T1000 (cell line): Measurements from ENCODE around the gene GRAMD4.

Experiments used
- DNase-seq: peaks from one replicate; lab custom pipeline; 2025; ENCODE audit warnings: mixed read lengths; lab: John Stamatoyannopoulos, UW

GRAMD4 gene, protein sequence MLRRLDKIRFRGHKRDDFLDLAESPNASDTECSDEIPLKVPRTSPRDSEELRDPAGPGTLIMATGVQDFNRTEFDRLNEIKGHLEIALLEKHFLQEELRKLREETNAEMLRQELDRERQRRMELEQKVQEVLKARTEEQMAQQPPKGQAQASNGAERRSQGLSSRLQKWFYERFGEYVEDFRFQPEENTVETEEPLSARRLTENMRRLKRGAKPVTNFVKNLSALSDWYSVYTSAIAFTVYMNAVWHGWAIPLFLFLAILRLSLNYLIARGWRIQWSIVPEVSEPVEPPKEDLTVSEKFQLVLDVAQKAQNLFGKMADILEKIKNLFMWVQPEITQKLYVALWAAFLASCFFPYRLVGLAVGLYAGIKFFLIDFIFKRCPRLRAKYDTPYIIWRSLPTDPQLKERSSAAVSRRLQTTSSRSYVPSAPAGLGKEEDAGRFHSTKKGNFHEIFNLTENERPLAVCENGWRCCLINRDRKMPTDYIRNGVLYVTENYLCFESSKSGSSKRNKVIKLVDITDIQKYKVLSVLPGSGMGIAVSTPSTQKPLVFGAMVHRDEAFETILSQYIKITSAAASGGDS

DNA sequence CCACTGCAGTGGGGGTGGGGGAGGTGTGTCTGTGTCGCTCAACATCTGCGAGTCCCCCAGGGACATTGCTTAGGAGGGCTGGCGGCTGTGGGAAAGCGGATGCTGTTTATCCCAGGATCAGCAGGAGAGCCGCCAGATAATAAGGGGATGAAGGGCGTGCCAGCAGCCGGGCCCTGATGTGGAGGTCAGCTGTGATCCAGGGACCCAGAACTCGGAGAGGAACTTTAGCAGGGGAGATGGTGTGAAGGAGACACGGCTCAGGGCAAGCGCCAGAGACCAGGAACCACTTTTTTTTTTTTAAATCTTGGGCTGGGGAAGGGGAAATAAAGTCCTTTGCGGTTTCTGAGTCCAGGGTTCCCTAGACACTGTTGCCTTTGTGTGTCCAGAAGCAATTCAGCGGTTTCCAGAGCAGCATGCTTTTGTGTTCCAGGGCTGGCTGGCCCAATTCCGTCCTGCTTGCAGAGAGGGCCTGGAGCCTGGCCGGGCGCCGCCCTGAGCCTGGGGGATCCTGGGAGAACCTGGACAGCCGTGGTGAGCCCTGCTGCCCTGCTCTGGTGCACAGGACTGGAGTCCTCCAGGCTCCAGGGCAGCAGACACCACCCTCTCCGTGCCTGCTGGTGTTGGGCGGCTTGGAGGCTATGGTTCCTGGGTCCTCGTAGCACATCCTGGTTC, at the start of gene GRAMD4:
GRAMD4 (plus strand) TSS at position 557 of the 672 bp plus-strand sequence. CDS start 6,414 bp downstream, outside the sequence.
- DNase-seq, result no peak

DNA sequence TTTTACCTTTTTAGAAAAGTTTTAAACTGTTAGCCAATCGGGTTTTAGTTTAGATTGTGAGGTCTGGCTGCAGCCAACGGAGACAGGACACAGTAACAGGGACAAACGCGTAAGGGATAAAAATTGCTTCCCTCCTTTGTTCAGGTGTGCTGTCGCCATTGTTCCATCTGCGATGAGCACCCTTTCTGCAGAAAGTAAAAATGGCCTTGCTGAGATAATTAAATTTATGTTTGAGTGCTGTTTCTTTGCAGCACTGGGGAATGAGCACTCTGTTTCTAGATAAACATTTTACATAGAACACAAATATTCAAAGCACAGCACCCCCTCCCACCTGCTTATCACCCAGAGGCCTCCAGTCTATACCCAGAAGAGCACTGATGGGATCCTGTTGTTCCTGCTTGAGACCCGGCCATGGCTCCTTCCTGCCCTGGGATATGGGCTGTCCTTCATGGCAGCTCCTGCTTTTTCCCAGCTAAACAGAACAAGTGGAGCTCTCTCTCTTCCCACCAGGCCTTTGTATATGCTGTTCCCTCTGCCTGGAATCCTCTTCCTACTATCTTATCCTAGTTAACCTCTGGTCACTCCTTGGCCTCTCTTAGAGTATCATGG, 48.4 kb upstream of the GRAMD4 start:
- no peak for DNase-seq

DNA sequence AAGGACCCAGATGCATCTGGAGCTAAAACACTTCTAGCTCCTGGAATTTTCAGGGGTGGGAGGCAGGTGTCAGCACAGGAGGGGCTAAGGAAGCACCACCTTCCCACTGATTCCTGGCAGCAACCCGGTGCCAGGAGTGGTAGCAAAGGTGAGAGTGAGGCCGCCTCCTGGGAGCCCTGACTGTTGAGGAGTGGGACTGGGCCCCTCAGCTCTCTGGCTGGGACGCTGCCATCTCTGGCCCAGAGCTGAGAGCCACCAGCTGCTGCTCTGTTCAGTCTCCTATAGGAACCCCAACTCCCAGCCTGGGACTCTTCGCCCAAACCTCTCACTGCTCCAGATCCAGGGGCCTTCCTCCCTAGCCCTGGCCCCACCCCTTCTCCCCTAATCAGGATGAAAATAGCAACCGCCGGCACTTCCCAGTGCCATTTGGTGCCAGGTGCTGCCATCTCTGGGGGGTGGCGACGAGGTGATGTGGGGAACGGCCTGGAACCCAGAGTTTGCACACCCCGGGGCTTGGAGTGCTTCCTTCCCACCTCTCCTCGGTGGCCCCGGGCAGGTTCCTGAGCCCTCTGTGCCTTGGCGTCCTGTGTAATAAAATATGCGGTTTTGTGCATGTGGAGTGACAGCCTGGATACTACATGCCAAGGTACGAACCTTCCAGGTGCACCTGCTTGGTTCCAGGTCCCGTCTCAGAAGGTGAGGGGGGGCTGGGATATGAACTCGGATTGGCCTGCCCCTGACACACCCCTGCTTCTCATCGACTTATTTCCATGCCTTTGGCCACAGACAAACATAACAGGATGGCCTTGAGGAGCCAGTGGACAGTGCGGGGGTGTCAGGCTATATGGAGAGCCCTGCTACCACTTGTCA, 47.0 kb upstream of the GRAMD4 start:
- DNase-seq, result no peak

DNA sequence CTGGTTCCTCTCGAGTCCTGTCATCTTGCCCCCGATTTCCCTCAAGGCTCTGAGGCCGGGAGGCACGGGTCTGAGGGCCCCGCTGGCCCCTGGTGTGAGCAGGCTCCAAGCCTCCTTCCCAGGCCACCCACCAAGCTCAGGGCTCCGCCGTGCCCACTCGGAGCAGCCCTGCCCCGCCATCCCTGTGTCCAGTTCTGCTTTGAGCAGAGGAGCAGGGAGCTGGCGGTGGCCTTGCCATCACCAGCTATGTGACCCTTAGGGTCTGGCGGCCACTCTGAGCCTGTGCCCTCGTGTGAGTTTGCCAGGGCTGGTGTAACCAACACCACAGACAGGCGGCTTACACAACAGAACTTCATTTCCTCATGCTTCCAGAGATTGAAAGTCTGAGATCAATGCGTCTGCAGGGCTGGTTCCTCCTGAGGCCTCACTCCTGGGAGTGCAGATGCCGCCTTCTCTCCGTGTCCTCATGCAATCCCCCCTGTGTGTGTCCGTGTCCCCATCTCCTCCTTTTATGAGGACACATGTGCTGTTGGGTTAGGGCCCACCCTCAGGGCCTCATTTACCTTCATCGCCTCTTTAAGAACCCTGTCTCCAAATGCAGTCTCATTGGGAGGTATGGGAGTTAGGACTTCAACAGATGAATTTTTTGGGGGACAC, 46.3 kb upstream of the GRAMD4 start:
- DNase-seq, result no peak

DNA sequence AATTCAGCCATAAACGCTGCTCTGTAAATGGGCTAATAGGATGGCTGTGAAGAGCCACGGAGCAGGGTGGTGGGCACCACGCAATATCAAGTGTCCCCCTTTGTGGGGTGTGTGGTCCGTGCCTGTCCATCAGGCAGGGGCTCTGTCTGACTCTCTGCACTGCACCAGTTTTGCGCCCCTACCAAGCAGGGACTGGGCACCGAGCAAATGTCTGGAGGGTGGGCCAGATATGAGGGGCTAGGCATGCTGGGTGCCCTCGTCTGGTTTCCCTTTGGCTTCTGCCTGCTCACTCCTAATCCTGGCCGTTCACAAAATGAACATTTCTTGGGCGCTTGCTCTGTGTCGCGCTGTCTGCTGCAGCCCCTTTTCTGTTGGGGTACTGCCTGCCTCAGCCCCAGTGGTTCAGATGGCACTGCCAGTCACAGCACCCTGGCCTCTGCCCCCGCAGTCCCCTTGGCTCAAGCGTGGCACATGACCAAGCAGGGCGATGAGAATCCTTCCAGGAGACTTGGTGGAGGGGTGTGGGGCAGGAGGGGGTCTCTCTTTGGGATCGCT, 45.7 kb upstream of the GRAMD4 start:
- DNase-seq, result no peak

DNA sequence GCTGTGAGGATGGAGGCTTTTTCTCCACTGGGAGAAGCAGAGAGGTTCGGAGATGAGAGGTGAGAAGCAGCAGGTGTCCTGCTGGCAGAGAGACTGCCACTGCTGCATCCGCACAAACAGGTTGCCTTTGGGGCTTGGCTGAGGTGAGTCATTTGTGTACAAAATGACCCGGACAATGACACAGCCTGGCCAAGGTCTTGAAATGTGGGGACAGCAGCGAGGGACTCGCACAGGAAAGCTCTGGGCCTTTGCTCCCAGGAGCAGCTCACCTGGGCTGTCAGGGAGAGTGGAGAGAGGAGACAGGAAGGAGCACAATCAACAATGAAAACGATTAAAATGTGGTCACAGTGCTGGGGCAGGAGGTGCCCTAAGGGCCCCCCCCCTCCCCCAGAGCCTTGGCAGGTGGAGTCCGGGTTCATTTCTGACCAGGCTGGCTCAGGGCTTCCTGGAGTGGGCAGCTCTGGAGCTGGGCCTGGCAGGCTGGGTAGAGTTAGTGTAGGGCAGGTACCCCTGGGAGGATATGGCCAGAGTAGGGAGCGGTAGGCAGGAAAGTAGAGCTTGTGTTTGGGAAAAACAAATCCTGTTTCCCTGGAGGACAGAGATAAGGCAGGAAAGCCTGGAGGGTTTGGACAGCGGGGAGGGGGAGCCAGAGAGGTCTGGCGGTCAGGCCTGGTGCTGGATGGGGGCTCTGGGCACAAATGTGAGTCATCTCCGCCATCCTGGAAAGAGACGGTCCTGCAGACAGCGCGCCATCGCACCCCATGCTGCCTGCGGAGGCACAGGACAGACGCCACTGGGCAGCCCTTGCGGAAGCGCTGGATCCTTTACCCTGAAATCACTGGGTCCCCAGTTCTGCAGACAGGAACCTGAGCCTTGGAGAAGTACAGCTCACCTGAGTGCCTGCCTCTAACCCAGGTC, 44.9 kb upstream of the GRAMD4 start:
- no peak for DNase-seq

DNA sequence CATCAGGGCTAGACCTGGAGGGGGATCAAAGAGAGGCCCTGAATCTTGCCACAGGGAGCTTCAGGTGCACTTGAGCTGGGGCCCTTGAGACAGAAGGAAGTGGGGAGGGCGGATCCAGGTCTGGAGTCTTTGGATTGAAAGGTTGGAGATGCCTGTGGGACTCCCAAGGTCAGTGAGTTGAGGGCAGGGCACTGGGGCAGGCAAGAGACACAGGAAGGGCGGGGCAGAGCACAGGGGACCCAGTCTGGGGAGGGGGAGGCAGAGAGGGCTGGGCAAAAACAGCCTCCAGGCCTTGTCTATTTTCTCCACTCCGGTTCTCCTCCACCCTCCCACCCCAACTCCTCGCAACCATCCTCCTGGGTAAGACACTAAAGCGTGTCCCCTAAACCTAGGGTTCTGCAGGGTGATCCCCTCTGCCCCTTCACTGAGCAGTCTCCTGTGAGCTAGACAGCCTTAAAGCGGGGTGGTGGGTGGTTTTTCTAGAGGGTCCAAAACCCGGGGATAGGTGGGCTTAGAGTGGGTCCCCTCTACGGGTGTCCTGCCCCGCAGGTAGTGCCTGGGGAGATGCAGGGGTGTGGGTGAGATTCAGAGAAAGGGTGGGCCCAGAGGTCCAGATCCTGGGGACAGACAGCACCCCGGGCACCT, 44.2 kb upstream of the GRAMD4 start:
- no peak for DNase-seq

DNA sequence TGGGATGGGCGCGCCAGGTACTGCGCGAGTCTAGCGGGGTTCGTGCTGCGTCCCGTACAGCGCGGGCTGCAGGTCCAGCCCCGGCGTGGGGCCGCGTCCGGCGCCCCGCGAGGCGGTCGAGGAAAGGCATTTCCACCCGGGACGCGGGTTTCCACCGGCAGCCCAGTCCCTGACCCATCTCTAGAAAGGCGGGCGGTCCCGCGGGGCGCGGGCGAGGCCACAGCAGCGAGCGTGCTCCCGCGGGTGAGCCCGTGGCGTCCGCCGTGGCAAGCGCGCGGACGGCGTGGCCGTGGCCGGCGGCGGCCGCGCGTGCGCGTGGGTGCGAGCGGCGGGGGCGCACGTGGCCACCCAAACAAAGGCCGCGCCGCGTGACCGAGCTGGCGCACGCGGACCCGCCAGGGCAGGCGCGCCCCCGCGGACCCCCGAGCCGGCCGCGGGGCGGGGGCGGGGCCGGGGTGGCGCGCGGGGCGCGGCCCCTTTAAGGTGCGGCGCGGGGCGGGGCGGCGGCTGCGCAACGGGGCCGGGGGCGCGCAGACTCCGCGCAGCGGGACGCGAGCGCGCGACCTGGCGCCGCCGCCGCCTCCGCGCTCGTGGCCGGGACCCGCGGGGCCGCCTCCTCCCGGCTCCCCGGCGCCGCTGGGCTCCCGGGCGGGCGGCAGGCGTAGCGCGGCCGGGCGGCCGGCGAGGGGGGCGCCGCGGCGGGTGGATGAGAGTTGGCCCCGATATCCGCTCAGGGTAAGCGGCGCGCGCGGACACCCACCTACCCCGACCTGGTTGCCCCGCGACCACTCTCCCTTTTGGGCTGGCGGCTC, 43.4 kb upstream of the GRAMD4 start:
- DNase-seq, result no peak

DNA sequence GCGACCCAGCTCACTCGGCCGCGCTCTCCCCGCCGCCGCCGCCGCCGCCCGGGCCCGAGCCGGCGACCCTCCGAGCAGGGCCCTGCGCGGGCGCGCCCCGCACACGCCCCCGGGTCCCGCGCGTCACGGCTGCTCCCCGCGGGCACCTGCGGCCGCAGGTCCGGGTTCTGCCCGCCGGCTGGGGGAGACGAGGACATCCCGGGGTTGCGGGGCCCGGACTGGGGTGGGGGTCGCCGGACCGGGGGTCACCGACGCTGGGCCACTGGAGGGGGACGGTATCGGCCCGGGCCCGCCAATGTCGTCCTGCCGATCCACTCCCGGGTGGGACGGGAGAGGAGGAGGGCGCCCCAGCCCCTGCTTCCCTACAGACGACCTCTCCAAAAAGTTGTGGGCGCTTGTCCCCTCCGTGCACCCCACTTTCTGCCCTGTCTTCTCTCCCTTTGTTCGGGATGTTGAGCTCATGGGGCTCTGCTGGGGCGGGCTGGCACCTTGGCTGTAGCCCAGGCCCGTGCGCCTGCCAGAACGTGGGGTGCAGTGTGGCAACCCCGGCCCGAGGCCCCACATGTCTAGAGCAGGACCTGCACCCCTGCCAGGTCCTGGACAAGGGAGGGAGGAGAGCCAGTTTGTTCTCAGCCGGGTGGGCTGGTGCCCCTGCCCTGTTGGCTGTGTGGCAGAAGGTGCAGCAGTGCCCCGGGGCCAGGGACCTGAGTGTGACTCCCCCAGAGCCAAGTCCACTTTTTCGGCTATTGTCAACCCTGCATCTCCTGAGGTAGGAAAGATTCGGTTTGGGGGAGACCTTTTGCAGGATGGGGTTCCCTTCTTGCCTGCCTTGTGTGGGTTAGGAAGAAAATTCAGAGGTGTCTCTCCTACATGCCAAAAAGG, 42.6 kb upstream of the GRAMD4 start:
- no peak for DNase-seq

DNA sequence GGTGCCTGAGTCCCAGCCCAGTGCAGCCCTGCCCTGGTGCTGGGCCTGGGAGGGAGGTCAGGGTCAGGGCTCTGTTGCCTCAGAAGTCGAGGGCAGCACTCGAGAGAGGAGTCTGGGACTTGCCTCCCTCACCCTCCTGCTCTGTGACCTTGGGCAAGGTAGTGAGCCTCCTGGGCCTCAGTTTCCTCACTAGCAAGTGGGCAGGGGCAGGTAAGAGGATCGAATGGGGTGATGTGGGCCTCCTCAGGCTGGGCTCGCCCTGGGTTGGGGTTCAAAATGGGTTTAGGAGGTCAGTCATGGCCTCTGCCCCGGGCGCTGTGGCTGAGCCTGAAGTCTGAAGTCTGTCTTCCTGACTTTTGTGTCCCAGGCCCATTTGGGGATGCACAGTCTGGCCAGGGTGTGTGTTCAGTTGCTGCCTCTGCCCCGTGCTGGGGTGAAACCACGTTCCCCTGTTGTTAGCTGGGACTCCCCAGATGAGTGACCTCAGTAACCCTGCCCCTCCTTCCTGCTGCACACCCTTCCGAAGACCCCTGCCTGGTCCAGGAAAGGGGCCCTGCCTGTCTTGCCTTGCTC, 41.8 kb upstream of the GRAMD4 start:
- DNase-seq, result no peak

DNA sequence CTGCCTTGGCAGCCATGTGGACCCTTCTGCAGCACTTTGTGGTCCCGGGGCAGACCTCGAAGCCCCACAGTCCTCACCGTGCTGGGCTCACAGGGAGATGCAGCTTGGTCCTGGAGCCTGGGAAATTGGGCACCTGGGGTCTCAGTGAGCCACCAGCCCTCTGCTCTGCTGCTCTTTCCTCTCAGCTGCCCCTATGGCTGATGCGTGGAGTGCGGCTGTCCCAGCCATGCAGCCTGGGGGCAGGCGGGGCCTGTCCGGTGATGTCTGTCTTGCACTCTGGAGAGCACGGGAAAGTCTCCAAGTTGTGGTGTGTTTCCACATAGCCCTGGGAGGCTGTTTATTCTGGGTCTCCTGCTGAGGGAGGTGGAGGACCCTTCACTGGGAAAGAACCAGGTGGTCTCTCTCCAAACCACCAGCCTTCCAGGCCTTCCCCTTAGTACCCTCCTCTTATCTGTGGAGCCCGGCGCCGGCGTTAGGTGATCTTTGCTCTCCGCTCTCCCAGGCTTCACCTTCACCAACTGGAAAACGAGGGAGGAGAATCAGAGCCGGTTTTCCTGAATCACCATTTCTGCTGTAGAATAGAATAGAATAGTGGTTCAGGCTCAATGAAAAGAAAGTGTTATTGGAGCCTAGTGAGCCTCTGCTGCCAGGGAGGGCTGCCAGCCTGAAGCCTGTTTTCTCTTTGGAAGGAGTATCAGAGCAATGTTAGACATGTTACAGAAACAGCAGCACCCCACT, 41.2 kb upstream of the GRAMD4 start:
- no peak for DNase-seq

DNA sequence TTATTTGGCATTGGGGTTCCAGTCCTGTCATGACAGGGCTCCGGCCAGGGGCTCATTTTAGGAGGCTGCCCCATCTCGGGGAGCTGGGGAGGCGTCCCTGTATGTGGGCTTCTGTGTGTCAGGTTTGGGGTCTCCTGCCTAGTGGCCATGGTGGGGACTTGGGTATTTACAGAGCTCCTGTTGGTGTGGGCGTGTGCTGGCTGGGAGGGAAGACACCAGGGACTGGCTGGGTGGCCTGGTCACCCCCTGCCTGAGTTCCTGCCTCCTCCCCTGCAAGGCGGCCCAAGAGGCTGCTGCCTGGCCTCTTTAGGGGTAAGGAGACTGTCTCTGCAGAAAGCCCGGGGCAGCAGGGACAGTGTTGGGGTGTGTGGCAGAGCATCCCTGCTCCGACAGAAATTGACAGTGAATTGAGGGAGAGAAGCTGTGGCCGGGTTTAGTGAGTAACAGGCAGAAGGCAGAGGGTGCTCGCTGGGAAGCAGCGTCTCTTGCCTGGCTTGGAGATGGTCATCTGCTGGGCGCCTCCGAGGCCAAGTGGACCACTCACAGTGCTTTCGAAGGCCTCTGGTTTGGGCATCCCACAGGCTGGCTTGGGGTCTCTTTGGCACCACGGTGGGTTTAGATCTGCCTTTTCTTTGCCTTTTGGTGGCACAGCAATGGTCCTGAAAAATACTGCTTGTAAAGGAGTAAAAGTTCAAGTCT, 40.3 kb upstream of the GRAMD4 start:
- DNase-seq, result no peak

DNA sequence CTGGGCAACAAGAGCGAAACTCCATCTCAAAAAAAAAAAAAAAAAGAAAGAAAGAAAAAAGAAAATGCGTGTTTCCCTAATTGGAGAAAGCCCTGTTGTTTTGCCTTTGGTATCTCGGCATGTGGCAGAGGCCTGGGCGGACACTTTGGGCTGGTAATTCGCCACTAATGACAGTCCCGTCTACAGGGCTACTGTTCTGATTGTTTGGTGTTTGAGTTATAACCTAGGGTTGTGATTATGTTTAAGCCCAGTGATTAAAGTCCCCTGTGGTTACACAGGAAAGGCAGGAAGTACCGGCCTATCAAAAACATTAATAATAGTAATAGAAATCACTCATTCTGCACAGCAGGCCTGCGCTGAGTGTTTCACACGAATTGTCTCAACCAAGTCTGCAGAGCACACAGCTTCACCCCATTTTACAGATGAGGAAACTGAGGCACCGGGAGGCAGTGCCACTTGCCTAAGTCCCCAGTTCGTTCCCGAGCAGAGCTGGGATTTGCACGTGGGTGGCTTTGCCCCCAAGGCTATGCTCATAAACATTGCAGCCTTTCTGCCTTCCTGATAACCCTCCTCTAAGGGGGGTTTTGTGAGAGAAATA, 39.1 kb upstream of the GRAMD4 start:
- no peak for DNase-seq

DNA sequence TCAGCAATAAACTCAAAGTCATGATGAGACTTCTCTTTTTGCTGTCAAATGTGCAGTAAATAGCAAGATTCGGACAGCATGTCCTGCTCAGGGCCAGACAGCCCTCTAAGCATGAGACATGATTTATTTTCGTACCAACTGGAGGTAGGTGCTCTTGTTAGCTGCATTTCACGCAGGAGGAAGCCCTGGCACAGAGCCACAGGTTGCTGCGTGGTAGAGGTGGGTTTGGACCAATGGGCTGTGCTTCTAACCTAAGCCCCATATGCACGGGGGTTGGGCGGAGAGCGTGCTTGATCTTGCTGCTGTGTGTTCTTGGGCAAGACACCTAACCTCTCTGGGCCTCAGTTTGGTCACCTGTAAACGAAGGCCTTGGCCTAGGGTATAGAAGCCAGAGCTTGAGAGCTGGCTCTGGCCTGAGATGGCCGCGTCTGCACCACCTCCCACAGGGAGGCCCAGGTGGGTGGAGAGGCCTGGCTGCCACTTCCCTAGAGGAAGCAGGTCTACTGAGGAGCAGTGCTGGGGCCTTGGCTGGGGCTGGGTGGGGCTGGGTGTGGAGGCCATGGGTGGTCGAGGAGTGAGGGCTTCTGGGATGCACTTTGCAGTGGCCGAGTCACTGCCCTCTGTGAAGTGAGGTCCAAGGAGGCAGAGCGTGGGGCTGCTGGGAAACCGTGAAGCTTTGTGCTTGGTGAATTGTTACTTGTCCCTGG, 38.5 kb upstream of the GRAMD4 start:
- DNase-seq, result no peak
